Activated T-helper 1 cell treated with anti-CD3 and anti-CD28 coated beads, Interleukin-12 subunit alpha, Interleukin-12 subunit beta, Interleukin-2, Interleukin-4 antibody, amounts not matched to agents 30 ng/mL and 10 ng/mL and 1 ng/mL, durations not matched to agents 14 hours and 24 hours and 36 hours (primary cell): ENCODE data around the gene ANK3. TPM values are rescaled to one million over a fixed set of nuclear protein-coding genes. Genes with fewer than 3 reads are reported as not detected.

Experiments used
- DNase-seq: peaks from one replicate; pipeline ENCODE4 v3.0.0; 2021; ENCODE audit warnings: low spot score
- H3K27ac Mint-ChIP-seq: one replicate; pipeline ENCODE4 v1.8.0; 2021; ENCODE audit warnings: mild to moderate bottlenecking, mixed read lengths
- H3K27me3 Mint-ChIP-seq: one replicate; pipeline ENCODE4 v1.8.0; 2022; ENCODE audit warnings: mild to moderate bottlenecking, moderate library complexity, mixed read lengths; ENCODE audit not compliant: insufficient read depth
- H3K36me3 Mint-ChIP-seq: one replicate; pipeline ENCODE4 v1.8.0; 2021; ENCODE audit warnings: low read depth, mixed read lengths
- H3K4me1 Mint-ChIP-seq: one replicate; pipeline ENCODE4 v1.8.0; 2021; ENCODE audit warnings: low read depth, mixed read lengths
- H3K4me3 Mint-ChIP-seq: one replicate; pipeline ENCODE4 v1.8.0; 2021; ENCODE audit warnings: mild to moderate bottlenecking, moderate library complexity, mixed read lengths
- H3K9me3 Mint-ChIP-seq: one replicate; pipeline ENCODE4 v1.8.0; 2021; ENCODE audit warnings: mixed read lengths
- intact Hi-C: fragments of 100-400 bp; cut with micrococcal nuclease; formaldehyde crosslinking; loops from one replicate; pipeline ENCODE4 v1.15.1; 2024
- total RNA-seq: library from RNA; stranded (reverse); gene quantifications from 2 replicates; pipeline ENCODE4 v1.2.3, GENCODE V29; 2022

Gene ANK3
- total RNA-seq, 1 donor from 2014 or later, result 26.8 TPM

GRCh38 chr10:60096761-60097513 is 292.7 kb downstream of the ANK3 start:
- Mint-ChIP-seq H3K27ac (no peak overlapping the region), H3K9me3 (no peaks in the 10 kb centered on the region), H3K4me3 (no peak overlapping the region), H3K27me3 (no peaks in the 10 kb centered on the region), H3K36me3 (peaks cover 3% of the 10 kb centered on the region), H3K4me1 (no peaks in the 10 kb centered on the region)
- intact Hi-C loops, result no loop called here
- DNase-seq, result no peak

DNA sequence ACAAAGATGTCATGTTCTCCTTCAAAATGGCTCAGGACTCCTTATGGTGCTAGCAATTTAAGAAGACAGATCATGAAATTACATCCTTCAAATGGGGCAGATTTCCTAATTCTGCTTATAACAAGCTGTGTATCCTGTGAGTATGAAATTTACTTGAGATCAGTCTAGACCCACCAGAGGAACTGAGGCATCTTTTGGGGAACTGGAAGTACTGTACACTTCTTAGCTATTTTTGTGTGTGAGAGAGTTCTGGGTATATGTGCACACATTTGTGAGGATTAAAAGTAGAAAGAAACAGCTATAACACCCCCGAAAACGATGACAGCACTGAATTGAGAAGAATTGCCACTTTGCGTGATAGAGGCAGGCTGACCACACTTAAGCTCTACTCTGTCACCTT is 296.4 kb downstream of the ANK3 start:
- peaks cover 7% of the 10 kb centered on the region for H3K36me3 Mint-ChIP-seq
- H3K27ac Mint-ChIP-seq, result no peak overlapping the region
- DNase-seq, result no peak
- H3K9me3 Mint-ChIP-seq, result no peaks in the 10 kb centered on the region
- intact Hi-C loops, result no loop called here
- no peak overlapping the region for H3K4me3 Mint-ChIP-seq
- H3K4me1 Mint-ChIP-seq, result no peaks in the 10 kb centered on the region
- H3K27me3 Mint-ChIP-seq, result no peaks in the 10 kb centered on the region

DNA sequence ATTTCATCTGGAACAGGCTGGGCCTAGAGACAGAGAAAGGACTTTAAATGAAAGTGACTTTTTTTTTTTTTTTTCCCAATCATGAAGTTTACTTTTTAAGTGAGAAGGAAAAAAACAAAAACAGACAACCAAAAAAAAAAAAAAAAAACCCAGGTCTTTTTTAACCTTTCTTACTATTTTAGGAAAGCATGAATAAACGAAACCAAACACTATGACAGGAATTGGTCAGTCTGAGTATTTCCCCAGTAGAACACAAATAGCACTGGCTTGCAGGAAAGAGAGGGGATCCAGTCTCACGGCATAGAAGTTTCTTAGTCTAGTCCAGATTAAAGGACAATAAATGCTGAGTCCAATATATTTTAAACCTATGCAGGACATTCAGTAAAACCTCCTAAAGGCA is 302.8 kb downstream of the ANK3 start:
- Mint-ChIP-seq H3K27ac (no peak overlapping the region), H3K27me3 (no peaks in the 10 kb centered on the region), H3K36me3 (peaks cover 17% of the 10 kb centered on the region), H3K9me3 (no peaks in the 10 kb centered on the region), H3K4me3 (no peak overlapping the region), H3K4me1 (no peaks in the 10 kb centered on the region)
- no peak for DNase-seq
- intact Hi-C loops, result no loop called here

- no peaks in the 10 kb centered on the region for H3K27me3 Mint-ChIP-seq
- H3K4me3 Mint-ChIP-seq, result no peak overlapping the region
- no peak for DNase-seq
- H3K9me3 Mint-ChIP-seq, result no peaks in the 10 kb centered on the region
- intact Hi-C loops, result no loop called here
- no peak overlapping the region for H3K27ac Mint-ChIP-seq
- no peaks in the 10 kb centered on the region for H3K4me1 Mint-ChIP-seq
- H3K36me3 Mint-ChIP-seq, result peaks cover 17% of the 10 kb centered on the region
Observed at GRCh38 chr10:60086421-60086820, 303.3 kb downstream of the ANK3 start.

DNA sequence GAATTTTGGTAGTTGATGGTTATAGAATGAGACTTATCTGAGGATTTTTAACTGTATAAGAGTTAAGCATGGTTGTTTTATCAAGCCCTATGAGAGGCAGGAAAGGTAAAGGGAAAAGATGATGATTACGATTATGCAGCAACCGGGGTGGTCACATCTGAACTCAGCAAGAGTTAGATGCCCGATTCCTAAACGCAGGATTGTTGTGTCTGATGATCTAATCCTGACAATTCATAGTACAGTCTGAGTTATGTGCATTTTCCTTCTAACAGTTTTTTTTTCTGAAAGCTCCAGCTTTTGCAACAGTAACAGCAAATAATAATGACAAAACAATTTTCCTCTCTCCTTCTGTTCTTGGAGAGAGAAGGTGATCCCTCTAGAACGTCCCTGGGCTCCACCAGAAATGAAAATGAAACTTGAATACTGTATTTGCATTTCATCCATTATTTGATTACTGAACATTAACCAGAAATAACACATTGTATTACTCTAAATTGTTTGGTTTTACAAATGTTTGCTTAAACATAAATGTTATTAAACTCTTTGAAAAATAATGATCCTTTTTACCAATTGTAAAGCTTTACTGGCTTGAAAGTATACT is 306.8 kb downstream of the ANK3 start:
- Mint-ChIP-seq H3K27me3 (no peaks in the 10 kb centered on the region), H3K4me3 (no peak overlapping the region), H3K4me1 (no peaks in the 10 kb centered on the region), H3K36me3 (peaks cover 21% of the 10 kb centered on the region), H3K9me3 (no peaks in the 10 kb centered on the region), H3K27ac (no peak overlapping the region)
- intact Hi-C loops, result no loop called here
- DNase-seq, result no peak

DNA sequence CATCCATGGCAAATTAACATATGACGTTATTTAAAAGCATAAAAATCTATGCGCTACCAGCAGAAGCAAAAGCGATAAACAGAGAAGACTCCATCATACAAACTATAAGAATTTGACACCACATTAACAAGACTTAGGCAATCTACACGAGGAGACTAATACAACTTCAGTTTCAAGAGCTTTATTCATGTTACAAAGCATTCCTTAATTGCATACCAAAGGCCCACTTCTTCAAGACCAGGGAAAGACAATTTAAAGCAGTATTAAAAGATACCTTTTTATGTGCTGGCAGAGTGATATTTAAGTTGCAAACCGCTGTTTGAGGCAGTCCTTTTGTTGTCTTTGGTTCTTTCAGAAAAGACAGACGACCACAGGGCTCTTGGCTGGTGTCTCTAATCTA is 307.3 kb downstream of the ANK3 start:
- intact Hi-C loops, result no loop called here
- Mint-ChIP-seq H3K4me1 (no peaks in the 10 kb centered on the region), H3K4me3 (no peak overlapping the region), H3K9me3 (no peaks in the 10 kb centered on the region), H3K36me3 (peaks cover 22% of the 10 kb centered on the region), H3K27ac (no peak overlapping the region), H3K27me3 (no peaks in the 10 kb centered on the region)
- no peak for DNase-seq

DNA sequence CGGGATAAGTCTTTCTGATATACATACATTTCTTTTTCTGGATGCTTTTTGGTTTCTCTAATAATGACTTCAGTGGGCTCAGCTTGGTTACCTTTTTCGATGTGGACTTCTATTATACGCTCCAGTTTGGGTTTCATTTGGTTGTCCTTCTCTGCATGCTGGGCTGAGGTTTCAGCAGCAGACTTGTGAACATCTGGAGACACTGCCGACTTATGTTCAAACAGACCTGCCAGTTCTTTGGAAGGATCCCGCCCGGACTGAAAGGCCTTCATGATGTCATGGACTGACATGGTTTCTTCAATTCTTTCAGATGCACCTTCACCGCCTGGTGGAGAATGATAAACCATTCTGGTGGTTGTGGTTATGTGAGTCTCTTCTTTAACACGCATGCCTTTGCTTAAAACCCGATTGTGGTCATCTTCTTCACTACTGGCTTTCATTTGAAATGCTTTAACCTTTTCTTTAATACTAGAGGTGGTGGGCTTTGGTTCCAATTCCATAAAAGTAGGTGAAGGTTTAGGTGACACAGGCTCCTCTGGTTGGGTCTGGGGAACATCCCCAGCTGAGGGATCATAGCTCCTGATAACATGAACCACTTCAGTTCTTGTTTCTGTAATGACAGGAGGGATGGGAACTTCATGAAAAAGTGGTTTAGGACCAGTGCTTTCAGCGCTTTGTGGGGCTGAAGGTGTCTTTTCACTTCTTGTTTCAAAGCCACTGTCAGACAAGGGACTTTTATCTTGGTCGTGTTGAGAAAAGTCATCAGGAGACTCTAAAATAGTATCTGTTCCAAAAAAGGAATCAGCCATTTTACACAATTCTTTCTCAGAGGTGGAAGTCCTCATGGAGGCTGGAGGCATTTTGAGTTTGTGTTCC is 315.7 kb downstream of the ANK3 start:
- peaks cover 37% of the 10 kb centered on the region for H3K36me3 Mint-ChIP-seq
- no peak for DNase-seq
- H3K4me1 Mint-ChIP-seq, result no peaks in the 10 kb centered on the region
- H3K4me3 Mint-ChIP-seq, result no peak overlapping the region
- H3K9me3 Mint-ChIP-seq, result no peaks in the 10 kb centered on the region
- no peaks in the 10 kb centered on the region for H3K27me3 Mint-ChIP-seq
- intact Hi-C loops, result no loop called here
- no peak overlapping the region for H3K27ac Mint-ChIP-seq

DNA sequence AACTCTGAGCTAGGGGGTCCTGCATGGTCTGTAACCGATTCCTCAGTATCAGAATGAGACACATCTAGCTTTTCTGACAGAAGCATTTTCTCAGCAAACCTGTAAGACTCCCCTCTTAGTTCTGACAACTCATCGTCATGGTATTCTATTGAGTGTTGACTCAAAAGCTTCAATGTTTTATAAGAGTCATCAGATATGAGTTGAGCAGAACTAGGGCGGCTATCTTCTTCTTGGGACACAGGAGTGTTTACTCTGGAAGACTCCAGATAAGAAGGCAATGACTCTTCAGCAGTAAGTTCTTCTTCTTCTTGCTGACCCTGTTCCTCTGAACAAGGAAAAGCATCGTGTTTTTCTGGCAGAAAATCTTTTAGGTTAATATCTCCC is 316.3 kb downstream of the ANK3 start:
- no peak overlapping the region for H3K4me3 Mint-ChIP-seq
- peaks cover 37% of the 10 kb centered on the region for H3K36me3 Mint-ChIP-seq
- intact Hi-C loops, result no loop called here
- DNase-seq, result no peak
- no peak overlapping the region for H3K27ac Mint-ChIP-seq
- no peaks in the 10 kb centered on the region for H3K4me1 Mint-ChIP-seq
- no peaks in the 10 kb centered on the region for H3K27me3 Mint-ChIP-seq
- no peaks in the 10 kb centered on the region for H3K9me3 Mint-ChIP-seq

DNA sequence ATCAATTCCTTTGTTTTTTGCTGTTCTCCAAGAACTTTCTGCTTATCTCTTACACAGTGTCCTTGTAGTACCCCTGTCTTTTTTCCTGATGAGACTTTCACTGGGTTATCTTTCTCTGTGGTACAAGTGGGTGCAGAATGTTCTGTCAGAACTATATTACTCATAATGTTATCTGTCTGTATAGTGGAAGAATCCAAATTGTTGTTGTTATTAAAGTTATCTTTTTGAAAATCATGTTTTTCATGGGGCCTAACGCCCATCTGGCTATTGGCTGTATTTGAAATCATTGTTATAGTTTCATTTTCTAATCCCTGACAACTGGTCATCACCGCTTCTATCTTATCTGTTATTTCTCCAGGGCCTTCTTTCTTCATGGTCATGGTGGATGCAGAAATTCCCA is 320.4 kb downstream of the ANK3 start:
- no peaks in the 10 kb centered on the region for H3K9me3 Mint-ChIP-seq
- H3K4me3 Mint-ChIP-seq, result no peak overlapping the region
- DNase-seq, result no peak
- no peaks in the 10 kb centered on the region for H3K4me1 Mint-ChIP-seq
- peaks cover 1% of the 10 kb centered on the region for H3K27me3 Mint-ChIP-seq
- H3K27ac Mint-ChIP-seq, result no peak overlapping the region
- intact Hi-C loops, result no loop called here
- peaks cover 16% of the 10 kb centered on the region for H3K36me3 Mint-ChIP-seq

DNA sequence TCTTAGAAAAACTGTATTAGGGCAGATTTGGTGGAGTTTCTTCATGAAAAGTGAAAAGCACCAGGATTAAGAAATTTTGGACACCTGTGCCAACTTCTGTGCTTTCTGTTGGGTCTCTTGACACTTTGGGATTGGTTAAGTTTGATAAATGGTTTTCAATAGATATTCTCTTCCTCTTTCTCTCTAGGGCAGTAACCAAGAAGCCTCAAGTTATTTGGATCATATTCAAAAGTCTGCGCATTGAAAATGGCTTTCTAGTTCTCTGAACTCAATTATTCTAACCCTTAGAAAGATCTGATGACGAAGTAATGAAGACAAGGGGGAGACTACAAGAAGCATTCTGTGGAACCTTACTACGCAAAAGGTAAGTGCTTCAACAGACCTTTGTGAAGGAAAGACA is 339.3 kb downstream of the ANK3 start:
- Mint-ChIP-seq H3K4me3 (no peak overlapping the region), H3K27me3 (no peaks in the 10 kb centered on the region)

DNA sequence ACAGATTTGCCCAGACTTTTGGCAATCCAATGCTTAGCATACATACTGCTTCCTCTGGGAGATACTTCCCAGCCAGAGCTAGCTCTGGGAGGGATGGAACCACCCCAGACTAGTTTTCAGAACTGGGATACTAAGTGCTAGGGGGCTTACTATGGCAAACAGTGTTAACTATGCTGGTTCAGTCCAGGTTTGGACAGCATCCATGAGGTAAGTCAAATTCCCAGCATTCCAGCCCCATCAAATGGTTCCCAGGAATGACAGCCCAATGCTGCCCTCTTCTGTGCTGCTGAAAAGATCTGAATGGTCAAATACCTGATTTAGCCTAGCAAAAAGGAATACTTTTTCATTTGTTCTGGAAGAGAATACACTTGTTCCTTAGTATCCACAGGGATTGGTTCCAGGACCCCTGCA is 341.6 kb downstream of the ANK3 start:
- H3K4me1 Mint-ChIP-seq, result no peaks in the 10 kb centered on the region
- H3K9me3 Mint-ChIP-seq, result no peaks in the 10 kb centered on the region

More for the DNA sequence above, 339.3 kb downstream of the ANK3 start:
- Mint-ChIP-seq H3K27ac (no peak overlapping the region), H3K36me3 (no peaks in the 10 kb centered on the region), H3K9me3 (no peaks in the 10 kb centered on the region), H3K4me1 (no peaks in the 10 kb centered on the region)
- intact Hi-C loops, result no loop called here
- no peak for DNase-seq

DNA sequence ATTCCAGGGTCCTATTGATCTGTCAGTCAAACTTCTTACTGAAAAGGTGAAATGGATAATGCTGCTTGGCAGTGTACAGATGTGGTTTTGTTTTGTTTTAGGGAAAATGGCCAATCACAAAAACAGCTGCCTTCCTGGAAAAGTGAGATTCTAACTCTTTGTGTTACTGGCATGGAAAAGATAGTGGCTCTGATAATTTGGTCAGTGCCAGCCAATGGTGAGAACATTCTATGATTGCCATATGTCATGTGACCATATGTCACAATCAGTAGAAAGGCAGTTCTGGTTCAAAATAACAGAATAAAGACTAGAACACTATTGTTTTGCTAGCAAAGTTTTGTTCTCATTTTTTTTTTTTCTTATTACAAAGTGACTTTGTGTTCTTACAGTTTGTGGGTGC is 344.1 kb downstream of the ANK3 start:
- H3K27me3 Mint-ChIP-seq, result no peaks in the 10 kb centered on the region
- H3K36me3 Mint-ChIP-seq, result peaks cover 2% of the 10 kb centered on the region
- no peak overlapping the region for H3K27ac Mint-ChIP-seq
- intact Hi-C loops, result no loop called here
- DNase-seq, result no peak
- no peaks in the 10 kb centered on the region for H3K4me1 Mint-ChIP-seq
- no peak overlapping the region for H3K4me3 Mint-ChIP-seq
- no peaks in the 10 kb centered on the region for H3K9me3 Mint-ChIP-seq

More for the DNA sequence above, 341.6 kb downstream of the ANK3 start:
- H3K27ac Mint-ChIP-seq, result no peak overlapping the region
- no peak for DNase-seq
- no peaks in the 10 kb centered on the region for H3K36me3 Mint-ChIP-seq
- H3K27me3 Mint-ChIP-seq, result no peaks in the 10 kb centered on the region
- no peak overlapping the region for H3K4me3 Mint-ChIP-seq
- intact Hi-C loops, result no loop called here

GRCh38 chr10:60044971-60045370 is 344.7 kb downstream of the ANK3 start:
- DNase-seq, result no peak
- intact Hi-C loops, result no loop called here
- H3K27ac Mint-ChIP-seq, result no peak overlapping the region
- peaks cover 2% of the 10 kb centered on the region for H3K36me3 Mint-ChIP-seq
- H3K27me3 Mint-ChIP-seq, result no peaks in the 10 kb centered on the region
- H3K4me3 Mint-ChIP-seq, result no peak overlapping the region
- H3K4me1 Mint-ChIP-seq, result no peaks in the 10 kb centered on the region
- no peaks in the 10 kb centered on the region for H3K9me3 Mint-ChIP-seq
